NCI-H748 (cell line): ENCODE results near the gene DAZ1.
"Not testable (repeated sequence)": the region's sequence is repeated elsewhere in the genome, so short reads cannot be mapped to it uniquely, and the experiment has no call there.

ENCODE experiments used
- DNase-seq: peaks from one replicate; lab custom pipeline; 2025; ENCODE audit not compliant: unreplicated experiment; lab: John Stamatoyannopoulos, UW

The DAZ1 gene, protein sequence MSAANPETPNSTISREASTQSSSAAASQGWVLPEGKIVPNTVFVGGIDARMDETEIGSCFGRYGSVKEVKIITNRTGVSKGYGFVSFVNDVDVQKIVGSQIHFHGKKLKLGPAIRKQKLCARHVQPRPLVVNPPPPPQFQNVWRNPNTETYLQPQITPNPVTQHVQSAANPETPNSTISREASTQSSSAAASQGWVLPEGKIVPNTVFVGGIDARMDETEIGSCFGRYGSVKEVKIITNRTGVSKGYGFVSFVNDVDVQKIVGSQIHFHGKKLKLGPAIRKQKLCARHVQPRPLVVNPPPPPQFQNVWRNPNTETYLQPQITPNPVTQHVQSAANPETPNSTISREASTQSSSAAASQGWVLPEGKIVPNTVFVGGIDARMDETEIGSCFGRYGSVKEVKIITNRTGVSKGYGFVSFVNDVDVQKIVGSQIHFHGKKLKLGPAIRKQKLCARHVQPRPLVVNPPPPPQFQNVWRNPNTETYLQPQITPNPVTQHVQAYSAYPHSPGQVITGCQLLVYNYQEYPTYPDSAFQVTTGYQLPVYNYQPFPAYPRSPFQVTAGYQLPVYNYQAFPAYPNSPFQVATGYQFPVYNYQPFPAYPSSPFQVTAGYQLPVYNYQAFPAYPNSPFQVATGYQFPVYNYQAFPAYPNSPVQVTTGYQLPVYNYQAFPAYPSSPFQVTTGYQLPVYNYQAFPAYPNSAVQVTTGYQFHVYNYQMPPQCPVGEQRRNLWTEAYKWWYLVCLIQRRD

GRCh38 chrY:23198908-23199307, at the start of gene DAZ1:
DAZ1 (minus strand) TSS chrY:23199008; CDS start chrY:23198800, 208 bp downstream.
- not testable (repeated sequence) for DNase-seq

- not testable (repeated sequence) for DNase-seq
These were observed 20.4 kb upstream of the DAZ1 start, which contains the start of gene DAZ2 for GRCh38 chrY:23219233-23219632. DAZ2 (plus strand) TSS chrY:23219533; CDS start chrY:23219741, 208 bp downstream.

DNA sequence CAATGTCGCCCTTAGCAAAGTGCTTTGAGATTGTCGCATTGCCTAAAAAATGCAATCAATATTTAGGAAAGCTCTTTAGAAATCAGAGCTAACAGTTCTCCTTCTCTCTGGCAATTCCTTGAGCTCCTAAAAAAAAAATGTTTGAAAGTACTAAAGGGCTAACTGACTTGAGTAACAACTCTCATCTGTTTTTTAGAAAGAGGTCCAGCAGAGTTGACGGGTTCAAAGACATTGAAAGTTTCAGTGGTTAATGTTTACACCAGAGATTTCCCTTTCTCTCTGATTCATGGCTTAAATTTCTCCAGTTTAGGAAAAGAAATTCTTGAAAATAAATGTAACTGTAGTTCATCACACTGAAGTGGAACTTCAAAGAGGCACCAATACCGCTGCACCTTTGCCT, 11.9 kb upstream of the DAZ1 start:
- not testable (repeated sequence) for DNase-seq

DNA sequence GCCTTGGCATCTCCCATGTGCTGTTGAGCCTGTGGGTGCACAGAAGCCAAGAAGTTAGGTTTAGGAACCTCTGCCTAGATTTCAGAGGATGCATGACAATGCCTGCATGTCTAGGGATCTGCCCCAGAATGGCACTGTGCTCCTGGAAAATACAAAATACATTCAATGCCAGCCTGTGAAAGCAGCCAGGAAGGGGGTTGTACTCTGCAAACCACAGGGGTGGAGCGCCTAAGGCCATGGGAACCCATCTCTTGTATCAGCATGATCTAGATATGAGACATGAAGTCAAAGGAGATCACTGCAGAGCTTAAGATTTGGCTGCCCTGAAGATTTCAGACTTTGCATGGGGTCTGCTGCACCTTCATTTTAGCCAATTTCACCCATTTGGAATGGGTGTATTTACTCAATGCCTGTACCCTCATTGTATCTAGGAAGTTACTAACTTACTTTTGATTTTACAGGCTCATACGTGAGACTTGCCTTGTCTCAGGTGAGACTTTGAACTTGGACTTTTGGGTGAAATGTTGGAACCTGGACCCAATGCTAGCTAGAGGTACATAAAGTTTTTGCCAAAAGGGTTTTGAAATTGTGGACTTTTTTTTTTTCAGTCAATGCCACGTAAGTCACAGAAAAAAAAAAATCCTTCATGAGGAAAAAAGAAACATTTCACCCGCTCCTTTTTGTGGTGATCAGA, 11.1 kb upstream of the DAZ1 start:
- DNase-seq: not testable (repeated sequence)

DNA sequence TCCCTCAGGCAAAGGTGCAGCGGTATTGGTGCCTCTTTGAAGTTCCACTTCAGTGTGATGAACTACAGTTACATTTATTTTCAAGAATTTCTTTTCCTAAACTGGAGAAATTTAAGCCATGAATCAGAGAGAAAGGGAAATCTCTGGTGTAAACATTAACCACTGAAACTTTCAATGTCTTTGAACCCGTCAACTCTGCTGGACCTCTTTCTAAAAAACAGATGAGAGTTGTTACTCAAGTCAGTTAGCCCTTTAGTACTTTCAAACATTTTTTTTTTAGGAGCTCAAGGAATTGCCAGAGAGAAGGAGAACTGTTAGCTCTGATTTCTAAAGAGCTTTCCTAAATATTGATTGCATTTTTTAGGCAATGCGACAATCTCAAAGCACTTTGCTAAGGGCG, 8.6 kb upstream of the DAZ1 start:
- not testable (repeated sequence) for DNase-seq
